GM18858 (cell line): ENCODE measurements around the gene ZFYVE21.

ENCODE experiments used
- ATAC-seq: cut with Tn5 transposase; IDR thresholded peaks from one replicate; pipeline ENCODE4 v1.9.1; 2021; ENCODE audit not compliant: unreplicated experiment

Gene ZFYVE21

DNA sequence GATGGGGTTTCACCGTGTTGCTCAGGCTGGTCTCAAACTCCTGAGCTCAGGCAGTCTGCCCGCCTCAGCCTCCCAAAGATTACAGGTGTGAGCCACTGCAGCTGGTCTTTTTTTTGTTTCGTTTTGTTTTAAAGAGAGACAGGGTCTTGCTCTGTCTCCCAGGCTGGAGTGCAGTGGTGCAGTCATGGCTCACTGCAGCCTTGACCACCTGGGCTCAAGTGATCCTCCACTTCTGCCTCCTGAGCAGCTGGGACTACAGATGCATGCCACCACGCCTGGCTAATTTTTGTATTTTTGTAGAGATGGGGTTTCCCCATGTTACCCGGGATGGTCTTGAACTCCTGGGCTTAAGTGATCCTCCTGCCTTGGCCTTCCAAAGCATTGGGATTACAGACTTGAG, 24.0 kb upstream of the ZFYVE21 start:
- peak; percentile 60 for ATAC-seq

DNA sequence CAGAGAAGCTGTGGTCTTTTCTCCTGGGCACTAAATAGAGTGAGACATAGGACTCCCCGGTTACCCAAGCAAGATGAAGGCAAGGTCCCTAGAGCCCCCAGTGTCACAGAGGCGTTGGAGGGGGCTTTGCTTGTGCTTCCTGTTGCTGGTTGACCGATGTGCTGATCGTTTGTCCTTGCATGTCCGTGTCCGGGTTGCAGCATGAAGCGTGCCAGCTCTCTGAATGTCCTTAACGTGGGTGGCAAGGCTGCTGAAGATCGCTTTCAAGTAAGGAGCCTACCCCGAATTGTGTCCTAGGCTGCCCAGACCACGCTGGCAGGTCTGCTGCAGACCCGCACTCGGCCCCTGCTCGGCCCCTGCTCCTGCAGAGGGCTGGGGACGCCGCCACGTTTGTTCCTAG, 23.5 kb upstream of the ZFYVE21 start:
- ATAC-seq: no peak

DNA sequence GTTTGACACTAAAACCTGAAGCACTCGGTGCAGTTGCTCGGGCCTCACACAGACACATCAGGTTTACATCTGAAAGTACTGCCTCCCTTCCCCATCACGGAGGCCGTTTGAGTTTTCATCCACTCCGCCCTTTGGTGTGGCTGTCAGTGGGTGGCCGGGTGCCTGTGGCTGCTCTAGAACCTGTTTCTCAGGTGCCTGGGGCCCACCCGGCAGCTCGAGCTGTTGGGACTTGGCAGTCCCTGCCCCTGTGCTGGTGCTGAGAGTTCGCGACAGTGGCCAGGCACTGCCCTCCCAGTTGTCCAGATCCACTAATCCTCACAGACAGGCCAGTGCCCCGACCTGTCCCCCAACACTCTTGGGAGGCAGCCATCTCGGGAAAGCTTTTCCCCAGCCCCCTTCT, 22.7 kb upstream of the ZFYVE21 start:
- ATAC-seq: no peak

- no peak for ATAC-seq
Measured at GRCh38 chr14:103693515-103693914, 22.1 kb upstream of the ZFYVE21 start.

- ATAC-seq: no peak
Measured at GRCh38 chr14:103694572-103695026, 21.0 kb upstream of the ZFYVE21 start.

- ATAC-seq: no peak
Measured at GRCh38 chr14:103695296-103696069, 20.1 kb upstream of the ZFYVE21 start.

DNA sequence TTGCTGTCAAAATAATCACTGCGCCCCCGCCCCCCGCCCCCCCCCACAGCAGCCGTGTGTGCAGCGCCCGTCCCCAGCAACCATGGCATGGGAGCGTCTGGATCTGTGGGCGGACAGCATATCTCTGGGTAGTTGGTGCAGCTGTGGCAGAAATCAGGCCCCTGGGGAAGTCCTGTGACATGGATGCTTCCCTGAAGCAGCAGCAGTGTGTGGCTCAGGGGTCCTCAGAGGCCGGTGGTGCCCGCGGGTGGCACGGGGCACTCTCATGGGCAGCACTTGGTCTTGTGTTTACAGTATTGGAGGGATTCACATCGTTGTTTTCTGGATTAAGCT, 19.6 kb upstream of the ZFYVE21 start:
- ATAC-seq: no peak

DNA sequence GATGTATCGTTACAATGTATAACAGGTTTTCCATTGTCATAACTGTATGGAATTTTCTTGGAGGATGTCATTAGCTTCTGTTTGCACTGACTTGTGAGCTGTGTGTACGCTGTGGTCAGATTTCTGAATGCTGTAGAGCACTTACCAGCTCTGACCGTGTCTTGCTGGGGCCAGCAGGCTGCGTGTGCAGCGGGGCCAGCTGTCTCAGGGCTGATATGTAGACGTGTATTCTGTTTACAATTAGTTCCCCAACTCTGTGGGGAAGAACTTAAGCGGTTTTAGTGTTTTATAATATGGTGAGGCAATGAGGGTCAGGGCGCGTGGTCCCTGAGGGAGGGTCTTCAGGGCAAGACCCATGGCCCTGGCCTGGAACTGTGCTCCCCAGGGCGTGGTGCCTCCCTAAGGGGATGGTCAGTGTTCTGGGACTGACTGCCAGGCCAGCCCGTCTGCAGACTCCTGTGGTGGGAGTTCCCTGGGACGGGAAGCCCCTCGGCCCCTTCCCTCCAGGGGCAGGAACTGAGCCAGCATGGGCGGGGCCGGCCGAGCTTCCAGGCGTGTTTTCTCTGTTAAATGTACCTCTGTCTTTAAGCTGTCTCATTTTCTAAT, 19.0 kb upstream of the ZFYVE21 start:
- ATAC-seq: no peak

DNA sequence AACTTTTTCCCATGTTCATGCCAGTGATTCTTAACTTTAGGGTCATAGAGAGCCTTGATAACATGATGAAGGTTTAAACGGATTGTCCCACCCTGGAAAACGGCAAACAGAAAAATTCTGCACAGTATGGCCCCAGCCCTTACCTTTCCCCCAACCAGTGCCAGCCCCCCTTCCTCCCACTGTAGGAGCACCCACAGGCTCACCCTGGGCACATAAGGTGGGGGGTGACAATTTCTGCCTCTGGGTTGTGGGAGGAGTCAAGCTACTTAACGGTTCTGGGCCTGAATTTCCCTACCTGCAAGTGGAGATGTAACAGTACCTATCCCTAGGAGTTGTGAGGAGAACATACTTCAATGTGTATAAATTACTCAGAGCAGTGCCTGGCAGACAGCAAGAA, 18.4 kb upstream of the ZFYVE21 start:
- no peak for ATAC-seq

GRCh38 chr14:103697603-103698379, 17.8 kb upstream of the ZFYVE21 start:
- no peak for ATAC-seq

- ATAC-seq: no peak
Measured at GRCh38 chr14:103698380-103699260, 17.0 kb upstream of the ZFYVE21 start.

GRCh38 chr14:103699261-103699661, 16.3 kb upstream of the ZFYVE21 start:
- no peak for ATAC-seq

DNA sequence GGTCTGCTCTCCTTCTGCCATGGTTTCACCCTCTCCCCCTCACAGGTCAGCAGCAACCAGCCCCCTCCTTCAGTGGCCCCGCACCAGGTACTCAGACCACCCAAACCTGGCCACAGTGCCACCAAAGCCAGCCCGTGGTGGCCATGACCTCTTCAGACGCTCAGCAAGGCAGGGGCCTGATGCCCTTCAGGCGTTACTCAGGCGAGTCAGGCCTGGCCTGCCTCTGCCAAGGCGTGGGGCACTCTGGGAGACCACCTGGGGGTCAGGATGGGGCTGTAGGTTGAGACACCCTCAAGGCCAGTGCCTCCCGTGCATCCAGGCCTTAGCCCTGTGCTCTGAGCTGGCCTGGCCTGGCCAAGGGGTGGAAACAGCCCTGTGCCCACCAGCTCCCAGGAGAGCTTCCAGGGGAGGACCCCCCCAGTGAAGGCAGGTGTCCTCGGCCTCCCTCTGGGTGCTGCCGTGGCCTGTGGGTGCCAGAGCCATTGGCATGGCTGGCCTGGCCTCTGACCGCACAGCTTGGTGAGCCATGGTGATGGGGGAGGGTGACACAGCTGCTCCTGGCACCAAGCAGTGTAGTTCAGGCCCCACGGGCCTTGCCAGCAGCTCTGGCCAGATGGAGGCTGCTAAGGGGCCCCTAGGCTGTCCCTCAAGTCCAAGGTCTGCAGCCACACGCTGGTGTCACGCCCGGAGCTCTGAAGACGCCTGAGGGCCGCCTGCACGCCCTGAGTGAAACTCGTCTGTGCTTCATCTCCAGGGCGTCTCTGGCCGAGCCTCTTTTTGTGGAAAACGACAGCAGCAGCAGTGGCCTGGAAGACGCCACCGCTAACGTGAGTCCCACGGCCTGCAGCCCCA, 15.5 kb upstream of the ZFYVE21 start:
- ATAC-seq: no peak

DNA sequence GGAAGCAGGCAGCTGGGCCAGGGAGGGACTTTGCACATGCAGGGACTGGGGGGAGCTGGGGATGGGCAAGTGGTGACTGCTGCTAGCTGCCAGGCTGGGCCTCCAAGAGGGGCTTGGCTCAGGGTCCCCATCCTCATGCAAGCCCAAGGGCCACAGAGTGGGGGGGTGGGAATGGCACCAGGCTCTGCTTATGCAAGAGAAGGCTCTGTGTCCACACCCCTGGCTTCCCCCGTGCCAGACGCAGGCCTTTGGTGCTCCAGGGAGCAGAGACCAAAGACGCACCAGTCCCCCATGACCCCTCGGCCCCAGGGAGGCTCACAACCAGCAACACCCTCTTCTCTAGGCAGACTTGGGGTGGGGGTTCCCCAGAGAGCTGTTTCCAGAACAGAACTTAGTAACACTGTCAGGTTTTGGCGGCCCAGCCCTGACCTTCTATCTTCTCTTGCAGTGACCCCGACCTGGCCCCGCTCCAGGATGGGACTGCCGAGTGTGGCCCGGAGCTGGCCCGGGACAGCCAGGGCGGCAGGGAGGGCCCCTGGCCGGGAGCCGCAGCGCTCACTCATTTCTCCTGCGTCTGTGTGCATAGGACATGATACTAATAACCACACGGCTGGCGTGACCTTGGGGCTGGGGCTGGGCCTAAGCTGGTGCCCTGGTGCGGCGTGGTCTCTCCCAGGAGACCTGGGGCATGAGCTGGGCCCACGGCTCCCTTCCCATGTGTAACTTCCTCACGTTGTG, 14.7 kb upstream of the ZFYVE21 start:
- no peak for ATAC-seq

DNA sequence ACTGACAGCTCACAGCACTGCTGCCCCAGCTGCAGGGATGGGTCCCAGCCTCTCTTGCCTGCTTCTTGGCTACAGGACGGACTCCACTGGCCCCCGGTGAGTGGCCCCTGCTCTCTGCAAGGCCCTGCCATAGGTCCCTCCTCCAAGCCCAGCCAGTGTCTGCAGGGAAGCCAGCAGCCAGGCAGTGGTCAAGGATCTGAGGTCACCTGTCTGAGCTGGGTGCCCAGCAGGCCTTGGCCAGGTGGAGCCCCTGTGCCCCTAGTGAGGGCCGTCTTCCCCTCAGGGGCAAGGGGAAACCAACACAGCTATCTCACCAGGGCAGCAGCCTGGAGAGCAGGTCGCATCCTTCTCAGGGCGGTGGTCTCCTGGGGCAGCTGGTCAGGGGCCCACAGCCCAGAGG, 13.5 kb upstream of the ZFYVE21 start:
- no peak for ATAC-seq

DNA sequence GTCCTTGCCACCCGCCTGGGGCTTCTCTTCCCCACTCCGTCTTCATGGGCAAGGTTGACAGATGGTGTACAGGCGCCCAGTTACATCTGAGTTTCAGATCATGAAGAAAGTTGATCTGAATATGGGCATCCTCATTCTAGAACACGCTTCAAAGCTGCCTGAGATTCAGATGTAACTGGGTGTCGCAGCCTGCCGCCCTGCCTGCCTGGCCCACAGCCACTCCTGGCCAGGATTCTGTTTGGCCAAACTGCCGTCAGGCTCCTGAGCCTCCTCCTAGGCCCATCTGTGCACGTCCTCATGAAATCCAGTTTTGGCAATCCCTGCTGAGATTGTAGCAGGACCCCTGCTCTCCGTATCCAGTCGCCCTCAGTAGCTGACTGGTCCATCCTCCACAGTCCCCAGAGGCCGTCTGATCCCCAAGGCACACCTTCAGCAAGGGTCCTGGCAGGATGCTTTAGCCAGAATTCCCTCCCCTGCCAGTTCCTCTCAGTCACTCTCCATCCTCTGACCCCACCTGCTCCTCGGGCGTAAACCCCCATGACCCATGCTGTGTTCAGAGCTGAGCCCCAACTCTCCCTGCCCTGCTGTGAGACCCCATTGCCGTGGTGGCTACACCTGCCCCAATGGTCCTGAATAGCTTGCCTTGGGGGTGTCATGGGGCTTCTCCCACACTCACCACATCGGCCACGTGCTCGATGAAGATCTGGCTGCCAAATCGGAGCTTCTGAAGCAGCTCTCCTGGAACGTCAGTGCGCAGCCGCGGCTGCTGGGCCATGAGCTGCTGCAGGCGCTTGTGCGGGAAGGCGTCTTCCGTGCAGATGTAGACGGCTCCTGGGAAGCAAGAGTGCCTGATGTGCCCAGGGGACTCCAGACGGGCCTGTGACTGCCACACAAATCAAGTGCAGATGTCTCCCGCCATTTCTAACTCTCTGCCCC, 12.8 kb upstream of the ZFYVE21 start:
- ATAC-seq: no peak

DNA sequence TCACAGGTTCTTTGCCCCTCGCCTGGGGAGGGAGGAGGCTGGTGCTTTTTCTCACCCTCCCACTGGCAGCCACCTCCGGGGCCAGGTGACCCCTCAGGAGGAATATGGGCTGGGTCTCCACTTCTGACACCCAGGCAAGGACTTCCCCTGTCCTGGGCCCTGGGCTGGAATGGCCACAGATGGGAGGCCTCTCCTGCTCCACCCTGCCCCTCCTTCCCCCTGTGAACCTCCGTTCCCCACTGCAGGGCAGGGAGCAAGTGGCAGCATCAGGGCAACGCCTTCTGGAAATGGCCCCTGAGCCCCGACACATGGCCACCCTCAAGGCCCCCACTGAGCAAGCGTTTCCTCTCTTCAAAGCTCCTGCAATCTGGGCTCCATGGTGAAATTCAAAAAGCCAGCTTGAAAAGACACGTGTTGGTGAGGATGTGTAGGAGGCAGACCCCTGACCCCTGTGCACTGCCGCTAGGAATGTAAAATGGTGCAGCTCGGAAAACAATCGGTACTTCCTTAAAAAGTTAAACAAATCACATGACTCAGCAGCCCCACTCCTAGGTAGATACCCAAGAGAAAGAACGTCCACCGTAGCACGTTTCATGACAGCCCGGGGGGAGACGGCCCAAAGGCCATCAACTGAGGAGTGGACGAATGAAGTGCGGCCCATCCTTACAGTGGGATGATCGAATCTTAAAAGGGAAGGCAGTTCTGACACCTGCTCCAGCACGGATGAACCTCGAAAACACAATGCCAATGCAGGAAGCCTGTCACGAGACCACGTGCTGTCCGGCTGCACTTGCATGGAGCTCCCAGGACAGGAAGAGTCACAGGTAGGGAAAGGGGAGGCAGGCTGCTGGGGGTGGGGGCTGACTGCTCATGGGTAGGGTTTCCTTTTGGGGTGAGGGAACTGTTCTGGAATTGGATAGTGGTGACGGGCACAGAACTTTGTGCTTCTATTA, 11.9 kb upstream of the ZFYVE21 start:
- no peak for ATAC-seq
